Muscle of leg (tissue), 9 donors: ENCODE data around the gene TMEM119. TPM values are rescaled to one million over a fixed set of nuclear protein-coding genes. Genes with fewer than 3 reads are reported as not detected.

Source experiments
- polyA plus RNA-seq, 8 donors: library from polyadenylated mRNA; unstranded; fragments of 120-200 nt; gene quantifications; one replicate each; pipeline versions ENCODE4 v1.2.1 to v1.2.3, GENCODE V29; 2013; ENCODE audit warnings: inconsistent platforms in 1 of 8, low replicate concordance in 1 of 8; ENCODE audit not compliant: insufficient read length in 8 of 8, insufficient read depth in 1 of 8
- total RNA-seq: library from RNA; stranded (reverse); fragments of 120-200 nt; gene quantifications from one replicate; pipeline ENCODE4 v1.2.4, GENCODE V29; 2013

TMEM119 gene
- total and polyA plus RNA-seq, 9 donors, result 25.2 to 68.7 (median 43.1) TPM

Other genes starting within 250 kb of the TMEM119 start
- gene FICD, start 82.8 kb downstream of the TMEM119 start, total RNA-seq, result 2.5 TPM
- 1 to 10 TPM; 1.8 to 3.3 (median 2.5) TPM for gene FICD, start 82.8 kb downstream of the TMEM119 start, polyA plus RNA-seq
- gene SART3, start 36.9 kb downstream of the TMEM119 start, total RNA-seq, result 39.7 TPM
- gene SART3, start 36.9 kb downstream of the TMEM119 start, polyA plus RNA-seq, result 10 to 100 TPM; 30.8 to 41.4 (median 34.7) TPM
- 106 TPM for gene ISCU, start 35.5 kb downstream of the TMEM119 start, total RNA-seq
- 10 to 100 TPM; 77.4 to 90.4 (median 84.6) TPM for gene ISCU, start 35.5 kb downstream of the TMEM119 start, polyA plus RNA-seq
- gene SELPLG, start 35.8 kb upstream of the TMEM119 start, total RNA-seq, result 2.8 TPM
- gene SELPLG, start 35.8 kb upstream of the TMEM119 start, polyA plus RNA-seq, result 1 to 10 TPM; 3.6 to 5.5 (median 4.3) TPM
- gene CORO1C, start 133.4 kb upstream of the TMEM119 start, total RNA-seq, result 56.1 TPM
- gene CORO1C, start 133.4 kb upstream of the TMEM119 start, polyA plus RNA-seq, result 100 to 1,000 TPM in 1 of 8 donors, 10 to 100 TPM in 7; 64.6 to 100 (median 72.3) TPM